ENCODE results near the gene KRT80.

KRT80 gene

DNA sequence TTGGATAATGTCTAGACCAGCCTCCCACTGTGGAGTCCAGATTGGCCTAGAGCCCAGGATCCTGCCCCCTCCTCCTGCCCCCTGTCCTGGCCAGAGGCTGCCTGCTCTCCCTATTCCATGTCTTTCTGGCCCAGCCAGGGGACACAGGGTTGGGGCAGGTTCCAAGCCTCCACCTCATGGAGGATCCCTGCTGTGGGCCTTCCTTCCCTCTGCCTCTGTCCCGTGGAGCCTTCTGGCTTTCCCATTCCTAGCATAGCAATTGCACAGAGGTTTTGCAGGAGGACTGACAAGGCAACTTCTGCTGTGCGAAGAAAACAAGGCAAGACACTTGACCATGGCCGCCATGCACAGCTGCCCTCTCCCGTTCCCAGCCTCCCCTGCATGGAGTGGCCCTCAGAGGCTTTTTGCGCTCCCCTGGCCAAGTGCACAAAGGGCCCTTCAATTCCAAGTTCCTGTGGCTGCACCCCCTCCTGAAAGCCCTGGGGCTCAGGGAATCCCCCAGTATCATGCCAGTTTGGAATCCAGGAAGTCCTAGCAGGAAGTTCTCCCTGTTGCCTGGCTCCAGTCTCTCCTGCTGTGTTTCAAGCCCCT is 42.1 kb downstream of the KRT80 start:
- TF ChIP-seq, protein P1, sequence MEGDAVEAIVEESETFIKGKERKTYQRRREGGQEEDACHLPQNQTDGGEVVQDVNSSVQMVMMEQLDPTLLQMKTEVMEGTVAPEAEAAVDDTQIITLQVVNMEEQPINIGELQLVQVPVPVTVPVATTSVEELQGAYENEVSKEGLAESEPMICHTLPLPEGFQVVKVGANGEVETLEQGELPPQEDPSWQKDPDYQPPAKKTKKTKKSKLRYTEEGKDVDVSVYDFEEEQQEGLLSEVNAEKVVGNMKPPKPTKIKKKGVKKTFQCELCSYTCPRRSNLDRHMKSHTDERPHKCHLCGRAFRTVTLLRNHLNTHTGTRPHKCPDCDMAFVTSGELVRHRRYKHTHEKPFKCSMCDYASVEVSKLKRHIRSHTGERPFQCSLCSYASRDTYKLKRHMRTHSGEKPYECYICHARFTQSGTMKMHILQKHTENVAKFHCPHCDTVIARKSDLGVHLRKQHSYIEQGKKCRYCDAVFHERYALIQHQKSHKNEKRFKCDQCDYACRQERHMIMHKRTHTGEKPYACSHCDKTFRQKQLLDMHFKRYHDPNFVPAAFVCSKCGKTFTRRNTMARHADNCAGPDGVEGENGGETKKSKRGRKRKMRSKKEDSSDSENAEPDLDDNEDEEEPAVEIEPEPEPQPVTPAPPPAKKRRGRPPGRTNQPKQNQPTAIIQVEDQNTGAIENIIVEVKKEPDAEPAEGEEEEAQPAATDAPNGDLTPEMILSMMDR (IDR thresholded peaks at IDR 0.05; ENCODE audit: low read depth, low read length) = no peak
- DNase-seq (ENCODE audit: low read depth in 2 of 2) = no peak
- H3K4me3 ChIP-seq (replicated peaks in 1 of 2; ENCODE audit: low read depth in 2 of 2, low read length in 2 of 2) = no peak overlapping the region

DNA sequence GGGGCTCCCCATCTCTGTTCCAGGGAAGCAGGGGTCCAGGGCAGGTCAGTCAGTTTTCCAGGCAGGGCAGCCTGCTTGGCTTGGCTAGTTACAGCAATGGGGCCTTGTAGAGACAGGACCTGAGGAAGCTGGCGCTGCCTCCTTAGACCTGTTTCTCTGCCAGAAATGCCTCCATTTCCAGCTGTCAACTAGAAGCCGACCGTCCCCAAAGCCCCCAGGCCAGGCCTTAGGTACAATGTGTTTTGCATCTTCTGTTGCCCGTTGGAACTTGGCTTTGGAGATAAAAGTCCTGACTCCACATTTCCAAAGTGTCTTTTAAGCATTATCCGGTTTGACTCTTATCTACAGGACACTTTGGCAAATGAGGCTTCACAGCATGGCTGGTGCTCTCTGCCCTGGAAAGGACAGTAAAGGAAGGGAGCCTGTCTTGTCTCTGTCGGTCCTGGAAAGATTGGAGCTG is 42.6 kb downstream of the KRT80 start:
- no peak for DNase-seq (ENCODE audit: low read depth in 2 of 2)
- H3K4me3 ChIP-seq (replicated peaks in 1 of 2; ENCODE audit: low read depth in 2 of 2, low read length in 2 of 2) = no peak overlapping the region
- TF ChIP-seq, protein P1 (IDR thresholded peaks at IDR 0.05; ENCODE audit: low read depth, low read length) = no peak

DNA sequence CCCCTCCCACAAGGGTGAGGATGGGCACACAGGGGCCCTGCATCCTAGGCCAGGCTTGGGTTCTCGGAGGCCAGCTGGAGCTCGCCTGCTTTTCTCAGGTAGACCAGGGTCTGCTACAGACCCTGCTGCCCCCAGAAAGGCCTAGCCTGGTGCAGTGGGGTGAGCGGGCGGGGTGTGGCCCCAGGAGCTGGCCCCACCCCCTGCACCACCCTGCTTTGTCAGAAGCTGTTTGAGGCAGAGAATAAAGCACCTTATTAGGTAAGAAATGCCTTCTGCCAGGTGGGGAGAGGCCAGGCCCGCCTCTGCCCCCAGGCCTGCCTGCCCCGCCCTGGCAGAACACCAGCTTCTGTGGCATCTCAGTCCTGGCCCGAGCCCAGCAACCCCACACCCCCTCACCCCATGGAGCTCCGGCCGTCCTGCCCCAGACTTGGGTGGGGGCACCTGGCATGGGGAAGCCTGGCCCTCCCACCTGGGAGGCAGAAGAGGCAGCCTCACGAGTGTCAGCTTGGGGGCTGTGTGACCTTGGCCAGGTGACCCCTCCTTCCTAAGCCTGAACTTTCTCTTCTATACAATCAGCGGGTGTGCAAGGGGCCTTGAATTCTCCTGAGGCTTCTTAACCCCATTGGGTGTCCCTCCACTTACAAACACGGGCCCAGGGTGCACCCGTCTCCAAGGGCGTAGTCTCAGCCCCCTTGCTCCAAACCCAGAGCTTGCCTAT is 43.2 kb downstream of the KRT80 start:
- peak in 1 of 2 donors; percentile 24 for DNase-seq (ENCODE audit: low read depth in 2 of 2)
- TF ChIP-seq, protein P1 (IDR thresholded peaks at IDR 0.05; ENCODE audit: low read depth, low read length) = no peak
- H3K4me3 ChIP-seq (replicated peaks in 1 of 2; ENCODE audit: low read depth in 2 of 2, low read length in 2 of 2) = no peak overlapping the region

DNA sequence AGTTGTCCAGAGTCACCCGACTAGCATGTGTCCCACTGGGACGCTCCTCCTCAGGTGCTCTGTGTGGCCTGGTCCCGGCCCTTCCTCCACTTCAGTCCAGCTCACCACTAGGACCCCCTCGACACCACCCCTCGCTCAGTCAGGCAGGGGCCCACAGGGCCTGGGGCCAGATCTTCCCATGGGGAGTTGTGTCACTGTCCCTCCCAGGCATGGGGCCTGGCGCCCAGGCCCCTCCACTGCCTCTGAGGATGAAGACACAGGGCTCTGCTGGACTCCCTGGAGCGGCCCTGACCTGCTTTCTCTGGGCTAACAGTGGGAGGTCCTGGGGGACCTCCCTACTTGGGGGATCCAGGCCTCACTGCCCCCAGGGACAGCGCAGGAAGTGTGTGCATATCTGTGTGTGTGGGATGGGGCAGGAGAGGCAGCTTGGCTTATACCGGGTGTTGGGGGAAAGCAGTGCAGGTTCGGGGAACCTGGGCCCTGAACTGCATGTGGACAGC is 43.8 kb downstream of the KRT80 start:
- TF ChIP-seq, protein P1 (IDR thresholded peaks at IDR 0.05; ENCODE audit: low read depth, low read length) = no peak
- no peak overlapping the region for H3K4me3 ChIP-seq (replicated peaks in 1 of 2; ENCODE audit: low read depth in 2 of 2, low read length in 2 of 2)
- peak in 1 of 2 donors; percentile 35 for DNase-seq (ENCODE audit: low read depth in 2 of 2)

DNA sequence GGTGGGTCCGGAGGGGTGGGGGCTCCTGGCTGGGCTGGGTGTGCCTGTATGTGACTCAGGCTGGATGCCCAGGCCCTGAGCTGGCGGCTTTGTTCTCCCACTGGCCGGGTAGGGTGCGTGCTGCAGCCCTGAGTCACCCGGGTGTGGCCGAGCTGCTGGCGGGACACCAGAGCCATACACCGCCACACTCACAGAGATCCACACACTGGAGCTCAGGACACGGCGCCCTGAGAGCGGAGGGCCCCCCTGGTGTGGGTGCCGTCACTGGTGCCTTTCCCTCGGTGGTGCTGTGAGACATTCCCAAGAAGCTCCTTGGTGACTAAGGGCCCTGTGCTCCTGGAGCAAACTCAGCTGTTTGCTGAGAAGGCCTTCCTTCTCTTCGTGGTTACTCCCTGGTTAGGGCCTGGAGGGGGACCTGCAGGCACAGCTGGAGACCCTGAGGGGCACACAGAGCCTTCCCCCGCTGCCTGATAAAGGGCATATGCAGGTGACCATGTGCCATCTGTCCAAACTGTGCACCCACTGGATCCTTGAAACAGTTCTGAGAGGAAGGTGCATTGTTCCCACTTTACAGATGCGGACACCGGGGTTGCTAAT is 44.3 kb downstream of the KRT80 start:
- TF ChIP-seq, protein P1 (IDR thresholded peaks at IDR 0.05; ENCODE audit: low read depth, low read length) = no peak
- peak; percentile 98 to 99 for DNase-seq (ENCODE audit: low read depth in 2 of 2)
- no peak overlapping the region for H3K4me3 ChIP-seq (replicated peaks in 1 of 2; ENCODE audit: low read depth in 2 of 2, low read length in 2 of 2)

DNA sequence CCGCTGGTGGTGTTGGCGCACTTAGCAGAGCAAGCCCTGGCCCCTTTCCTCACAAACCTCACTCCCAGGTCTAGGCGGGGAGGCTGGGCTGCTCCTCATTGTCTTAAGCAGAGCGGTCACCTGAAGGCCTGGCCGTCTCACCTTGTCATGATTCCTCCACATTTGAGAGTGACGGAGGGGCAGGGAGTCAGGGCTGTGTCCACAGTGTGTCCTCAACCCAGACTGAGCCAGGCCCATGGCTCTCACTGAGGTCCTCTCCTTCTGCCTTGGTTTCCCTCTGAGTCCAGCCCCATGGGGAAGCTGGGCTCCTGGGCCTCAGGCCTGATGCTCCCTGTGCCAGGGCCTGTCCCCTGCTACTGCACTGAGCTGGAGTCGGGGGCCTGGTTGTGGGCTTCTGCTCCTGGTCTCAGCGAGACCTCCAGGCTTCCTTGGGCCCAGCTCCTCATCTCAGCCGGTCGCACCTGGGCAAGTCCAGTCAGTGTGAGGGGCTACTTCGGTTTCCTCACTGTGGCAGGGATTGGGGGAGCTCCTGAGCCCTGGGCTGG is 44.9 kb downstream of the KRT80 start:
- no peak for DNase-seq (ENCODE audit: low read depth in 2 of 2)
- TF ChIP-seq, protein P1 (IDR thresholded peaks at IDR 0.05; ENCODE audit: low read depth, low read length) = no peak
- no peak overlapping the region for H3K4me3 ChIP-seq (replicated peaks in 1 of 2; ENCODE audit: low read depth in 2 of 2, low read length in 2 of 2)
